H1 (cell line): ENCODE results near the gene SIM2. TPM values are rescaled to one million over a fixed set of nuclear protein-coding genes. Genes with fewer than 3 reads are reported as not detected.
A peak's percentile ranks its signal among the peaks of the same experiment; 100 is the strongest.

Source experiments
- CTCF ChIA-PET: fragments of 300-600 bp; sonication (Branson Sonifier 250); formaldehyde crosslinking; loops from one replicate; lab custom pipeline; 2021; ENCODE audit not compliant: partially characterized antibody; lab: Charles Lee
- POLR2A ChIA-PET: fragments of 300-600 bp; sonication (Branson Sonifier 250); formaldehyde crosslinking; loops from one replicate; lab custom pipeline; 2021; ENCODE audit warnings: inconsistent platforms; ENCODE audit not compliant: partially characterized antibody; lab: Charles Lee
- DNase-seq, 2 experiments: peaks; one replicate each; pipeline versions ENCODE4 v3.0.0 to v3.0.0-alpha.2; 2010 to 2022; ENCODE audit warnings: low spot score in 2 of 2, low read depth in 1 of 2, mixed read lengths in 1 of 2
- FAIRE-seq: peaks from 2 replicates; lab custom pipeline; 2011; peaks lifted over from hg19 to GRCh38; lab: Jason Lieb, UNC
- H2AFZ ChIP-seq: 2 replicates; pipeline ENCODE4 v1.8.1; 2012; ENCODE audit warnings: low read length, inconsistent platforms
- H2AK5ac ChIP-seq: 2 replicates; pipeline ENCODE4 v1.6.1; 2013; ENCODE audit warnings: low read depth, low read length
- H2BK120ac ChIP-seq: replicated peaks from 2 replicates; pipeline ENCODE3; 2013; ENCODE audit warnings: low read depth, low read length, inconsistent platforms
- H2BK12ac ChIP-seq: 2 replicates; pipeline ENCODE4 v1.6.1; 2013; ENCODE audit warnings: low read depth, low read length
- H2BK15ac ChIP-seq: 2 replicates; pipeline ENCODE4 v1.6.1; 2013; ENCODE audit warnings: low read length
- H2BK20ac ChIP-seq: 2 replicates; pipeline ENCODE4 v1.6.1; 2013; ENCODE audit warnings: low read length
- H2BK5ac ChIP-seq: 2 replicates; pipeline ENCODE4 v1.6.1; 2013; ENCODE audit warnings: low read depth, low read length
- H3K14ac ChIP-seq: 2 replicates; pipeline ENCODE4 v1.6.1; 2013; ENCODE audit warnings: inconsistent platforms; ENCODE audit not compliant: insufficient read length
- H3K18ac ChIP-seq: 2 replicates; pipeline ENCODE4 v1.6.1; 2013; ENCODE audit warnings: low read length; ENCODE audit errors: extremely low read depth
- H3K23ac ChIP-seq: 2 replicates; pipeline ENCODE4 v1.6.1; 2013; ENCODE audit warnings: inconsistent platforms; ENCODE audit not compliant: insufficient read length
- H3K23me2 ChIP-seq: 2 replicates; pipeline ENCODE4 v1.6.1; 2013; ENCODE audit warnings: low read depth, low read length
- H3K27ac ChIP-seq: 2 replicates; pipeline ENCODE4 v1.6.1; 2011; ENCODE audit warnings: low read depth, low read length, inconsistent platforms
- H3K27me3 ChIP-seq, 4 experiments: replicated peaks in 1 of 4; 1 replicate in 1 of 4; 2 replicates in 3 of 4; pipeline versions ENCODE4 v1.6.1 to v1.8.1; 2011 to 2013; ENCODE audit warnings: low read length in 3 of 4, mild to moderate bottlenecking in 3 of 4, inconsistent platforms in 2 of 4, mixed read lengths in 2 of 4, moderate library complexity in 1 of 4; ENCODE audit not compliant: control insufficient read depth in 3 of 4, insufficient read depth in 3 of 4; ENCODE audit errors: extremely low read depth in 1 of 4
- H3K36me3 ChIP-seq, 4 experiments: 2 replicates each; pipeline versions ENCODE4 v1.6.1 to v1.8.1; 2011 to 2013; ENCODE audit warnings: mild to moderate bottlenecking in 4 of 4, low read length in 3 of 4, moderate library complexity in 2 of 4, control low read depth in 1 of 4, inconsistent platforms in 1 of 4; ENCODE audit not compliant: insufficient read depth in 4 of 4, control insufficient read depth in 2 of 4
- H3K4ac ChIP-seq: replicated peaks from 2 replicates; pipeline ENCODE3; 2013; ENCODE audit warnings: low read length, low read depth, mixed read lengths, inconsistent platforms; ENCODE audit not compliant: insufficient read length
- H3K4me1 ChIP-seq, 4 experiments: replicated peaks in 1 of 4; 1 replicate in 1 of 4; 2 replicates in 3 of 4; pipeline versions ENCODE4 v1.6.1 to v1.8.1; 2011 to 2013; ENCODE audit warnings: low read length in 3 of 4, inconsistent platforms in 2 of 4, mixed read lengths in 1 of 4; ENCODE audit not compliant: insufficient read depth in 4 of 4, control insufficient read depth in 3 of 4
- H3K4me2 ChIP-seq, 2 experiments: 2 replicates each; pipeline versions ENCODE4 v1.6.1 to v1.8.1; 2011 to 2013; ENCODE audit warnings: low read depth in 2 of 2, low read length in 2 of 2, control low read depth in 1 of 2, inconsistent platforms in 1 of 2, mild to moderate bottlenecking in 1 of 2; ENCODE audit not compliant: insufficient read depth in 1 of 2
- H3K4me3 ChIP-seq, 4 experiments: fragments of 200-600, 300-600 bp in 1 of 4; sonication (generic), shearing (Covaris generic), sonication (Bioruptor Twin) in 1 of 4; 2 replicates each; pipeline versions ENCODE4 v1.5.1 to v1.8.1; 2011 to 2016; ENCODE audit warnings: low read length in 4 of 4, low read depth in 3 of 4, control low read depth in 2 of 4, inconsistent platforms in 2 of 4, mild to moderate bottlenecking in 2 of 4, mixed read lengths in 1 of 4, moderate library complexity in 1 of 4; ENCODE audit not compliant: insufficient read depth in 2 of 4; ENCODE audit errors: extremely low read depth in 1 of 4
- H3K56ac ChIP-seq: replicated peaks from 2 replicates; pipeline ENCODE3; 2013; ENCODE audit warnings: low read depth, mild to moderate bottlenecking, mixed read lengths, low read length, inconsistent platforms; ENCODE audit not compliant: insufficient read length
- H3K79me1 ChIP-seq: 2 replicates; pipeline ENCODE4 v1.6.1; 2013; ENCODE audit warnings: low read depth, low read length, control low read depth
- H3K79me2 ChIP-seq, 2 experiments: 2 replicates each; pipeline versions ENCODE4 v1.6.1 to v1.8.1; 2012 to 2013; ENCODE audit warnings: low read length in 2 of 2, mild to moderate bottlenecking in 2 of 2, inconsistent platforms in 1 of 2; ENCODE audit not compliant: insufficient read depth in 2 of 2, control insufficient read depth in 1 of 2
- H3K9ac ChIP-seq, 4 experiments: replicated peaks in 1 of 4; 1 replicate in 1 of 4; 2 replicates in 3 of 4; pipeline versions ENCODE4 v1.6.1 to v1.8.1; 2011 to 2013; ENCODE audit warnings: low read depth in 3 of 4, low read length in 3 of 4, control low read depth in 2 of 4, mild to moderate bottlenecking in 2 of 4, moderate library complexity in 2 of 4, inconsistent platforms in 1 of 4; ENCODE audit errors: extremely low read depth in 1 of 4
- H3K9me3 ChIP-seq, 2 experiments: 2 replicates each; pipeline versions ENCODE4 v1.6.1 to v1.8.1; 2012 to 2013; ENCODE audit warnings: mild to moderate bottlenecking in 2 of 2, moderate library complexity in 2 of 2, control low read depth in 1 of 2, inconsistent platforms in 1 of 2, low read depth in 1 of 2, low read length in 1 of 2, mixed read lengths in 1 of 2; ENCODE audit not compliant: insufficient read depth in 2 of 2
- H4K20me1 ChIP-seq, 2 experiments: replicated peaks in 1 of 2; 2 replicates each; pipeline versions ENCODE3 to v1.8.1; 2011 to 2013; ENCODE audit warnings: inconsistent platforms in 2 of 2, low read length in 2 of 2, mild to moderate bottlenecking in 1 of 2; ENCODE audit not compliant: insufficient read depth in 2 of 2, control insufficient read depth in 1 of 2
- H4K5ac ChIP-seq: 2 replicates; pipeline ENCODE4 v1.6.1; 2013; ENCODE audit warnings: low read length, low read depth, mixed read lengths, inconsistent platforms; ENCODE audit not compliant: insufficient read length
- H4K8ac ChIP-seq: 2 replicates; pipeline ENCODE4 v1.8.0; 2013; ENCODE audit warnings: mild to moderate bottlenecking, moderate library complexity, low read length, inconsistent platforms; ENCODE audit not compliant: insufficient read depth; ENCODE audit errors: extremely low read depth
- H4K91ac ChIP-seq: replicated peaks from 2 replicates; pipeline ENCODE3; 2013; ENCODE audit warnings: low read length, mixed read lengths, inconsistent platforms; ENCODE audit not compliant: insufficient read length
- CEBPB ChIP-seq: IDR thresholded peaks from 2 replicates; pipeline ENCODE4 v1.6.1; 2012; ENCODE audit warnings: low read depth, low read length
- WGBS, 2 experiments: shearing (Covaris generic) in 1 of 2; methylation state at CpG; one replicate each; pipeline versions ENCODE4 v1.1.6 to v1.1.7; 2013 to 2015; ENCODE audit warnings: low lambda C conversion rate in 2 of 2, mixed read lengths in 2 of 2, inconsistent platforms in 1 of 2, low coverage in 1 of 2, missing lambda C conversion rate in 1 of 2; ENCODE audit not compliant: insufficient replicate concordance in 2 of 2, insufficient coverage in 1 of 2, insufficient read length in 1 of 2; ENCODE audit errors: extremely low coverage in 1 of 2, missing lambda C conversion rate in 1 of 2; 5-methylcytosine and 5-hydroxymethylcytosine counted together
- polyA plus RNA-seq, 7 experiments: library from polyadenylated mRNA; depleted of rRNA in 3 of 7; stranded (reverse) in 5 of 7; unstranded in 2 of 7; fragments of >200 nt in 5 of 7; fragments of 200-250 nt in 2 of 7; gene quantifications; 1 replicate in 5 of 7; 2 replicates in 1 of 7; 4 replicates in 1 of 7; pipeline versions ENCODE4 v1.2.1 to v1.2.3, GENCODE V29; 2011 to 2013; ENCODE audit warnings: missing spikeins in 2 of 7, mixed read lengths in 2 of 7
- total RNA-seq: library from RNA; stranded (reverse); fragmentation: NEBNext Ultra II Directional; extraction: Animal tissue kit (Norgen Biotek cat#: 25700); gene quantifications from 2 replicates; pipeline ENCODE4 v1.2.1, GENCODE V29; 2021
- TF ChIP-seq, protein P1 (sequence below), 3 experiments: IDR thresholded peaks; 1 replicate in 2 of 3; 2 replicates in 1 of 3; pipeline versions ENCODE4 v1.5.1 to v1.6.1; 2011; ENCODE audit warnings: low read length in 3 of 3, mild to moderate bottlenecking in 3 of 3, inconsistent platforms in 2 of 3, low read depth in 1 of 3, moderate library complexity in 1 of 3; ENCODE audit not compliant: insufficient read depth in 1 of 3; ENCODE audit errors: control extremely low read depth in 1 of 3

SIM2 gene
- total and polyA plus RNA-seq, 2 of the 8 experiments (the other 6 are each of a cell fraction or from before 2014, with no cell fraction given) = 0.05 to 0.26 TPM

DNA sequence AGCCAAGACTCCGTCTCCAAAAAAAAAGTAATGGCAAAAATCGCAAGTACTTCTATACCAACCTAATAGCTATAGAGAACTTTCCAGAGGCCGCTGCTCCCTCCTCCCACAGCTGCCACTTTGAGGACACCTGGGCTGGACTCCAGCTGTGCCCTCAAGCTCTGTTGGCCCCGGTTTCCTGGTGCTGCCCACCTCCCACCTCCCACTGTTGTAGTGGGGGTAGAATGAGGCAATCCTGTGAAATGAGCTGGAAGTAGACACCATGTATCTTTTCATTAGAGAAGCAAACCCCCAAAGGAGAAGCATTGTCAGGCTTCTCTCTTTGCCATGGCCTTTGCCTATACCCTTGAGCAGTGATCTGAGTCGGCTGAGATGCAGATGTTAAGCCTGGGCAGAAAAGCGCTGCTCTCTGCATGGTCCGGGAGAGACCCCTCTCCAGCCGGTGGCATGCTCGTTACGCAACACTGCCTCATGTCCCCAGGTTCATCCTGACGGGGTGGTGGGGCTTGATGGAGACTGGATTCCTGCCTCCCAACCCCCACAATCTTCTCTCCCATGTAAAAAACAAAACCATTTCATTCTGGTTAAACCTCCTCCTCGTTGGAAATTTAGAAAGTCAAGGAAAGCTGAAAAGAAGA is 39.7 kb downstream of the SIM2 start:
- POLR2A ChIA-PET = interaction anchor here (1.1 to 1.2 kb wide), 2 partner anchors 8 to 11 kb away, joined by 3 to 5 read pairs; no protein-coding TSS in a partner anchor
- no peak overlapping the region for H3K27ac ChIP-seq
- no peak overlapping the region for H2BK15ac ChIP-seq

More for the DNA sequence above, 39.7 kb downstream of the SIM2 start:
- Histone ChIP-seq H3K23me2 (no peaks in the 10 kb centered on the region), H2AFZ (0 out of 2 replicates have a peak overlapping the region, but pooled peaks have one; percentile 12), H2BK5ac (0 out of 2 replicates have a peak overlapping the region, but pooled peaks have one; percentile 44), H3K56ac (no peak overlapping the region), H4K5ac (no peak overlapping the region), H3K27me3 (no peaks in the 10 kb centered on the region; a peak in 1 of 7 replicates), H4K20me1 (no peaks in the 10 kb centered on the region), H3K18ac (no peak overlapping the region; the same call in 1 of the 2 replicates), H3K4me3 (no peak overlapping the region), H3K9ac (no peak overlapping the region), H3K4me2 (no peak overlapping the region), H2AK5ac (0 out of 2 replicates have a peak overlapping the region, but pooled peaks have one; percentile 39), H2BK20ac (no peak overlapping the region), H3K9me3 (no peaks in the 10 kb centered on the region), H3K14ac (no peak overlapping the region), H3K23ac (no peak overlapping the region), H3K79me2 (no peaks in the 10 kb centered on the region), H2BK120ac (no peak overlapping the region), H3K36me3 (no peaks in the 10 kb centered on the region), H3K79me1 (no peaks in the 10 kb centered on the region), H3K4ac (no peak overlapping the region), H4K8ac (no peak overlapping the region), H3K4me1 (peaks cover 0 to 3% (median under 1%) of the 10 kb centered on the region in 4 experiments; a peak in 2 of 7 replicates), H4K91ac (no peak overlapping the region), H2BK12ac (0 out of 2 replicates have a peak overlapping the region, but pooled peaks have one; percentile 39)
- CTCF ChIA-PET = interaction anchor here (0.8 to 2.5 kb wide), 6 partner anchors 10 to 114 kb away, joined by 3 to 8 read pairs (median 3); no protein-coding TSS in a partner anchor
- FAIRE-seq = no peak
- TF ChIP-seq, protein P1, sequence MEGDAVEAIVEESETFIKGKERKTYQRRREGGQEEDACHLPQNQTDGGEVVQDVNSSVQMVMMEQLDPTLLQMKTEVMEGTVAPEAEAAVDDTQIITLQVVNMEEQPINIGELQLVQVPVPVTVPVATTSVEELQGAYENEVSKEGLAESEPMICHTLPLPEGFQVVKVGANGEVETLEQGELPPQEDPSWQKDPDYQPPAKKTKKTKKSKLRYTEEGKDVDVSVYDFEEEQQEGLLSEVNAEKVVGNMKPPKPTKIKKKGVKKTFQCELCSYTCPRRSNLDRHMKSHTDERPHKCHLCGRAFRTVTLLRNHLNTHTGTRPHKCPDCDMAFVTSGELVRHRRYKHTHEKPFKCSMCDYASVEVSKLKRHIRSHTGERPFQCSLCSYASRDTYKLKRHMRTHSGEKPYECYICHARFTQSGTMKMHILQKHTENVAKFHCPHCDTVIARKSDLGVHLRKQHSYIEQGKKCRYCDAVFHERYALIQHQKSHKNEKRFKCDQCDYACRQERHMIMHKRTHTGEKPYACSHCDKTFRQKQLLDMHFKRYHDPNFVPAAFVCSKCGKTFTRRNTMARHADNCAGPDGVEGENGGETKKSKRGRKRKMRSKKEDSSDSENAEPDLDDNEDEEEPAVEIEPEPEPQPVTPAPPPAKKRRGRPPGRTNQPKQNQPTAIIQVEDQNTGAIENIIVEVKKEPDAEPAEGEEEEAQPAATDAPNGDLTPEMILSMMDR (IDR thresholded peaks at IDR 0.05; ENCODE audit: control extremely low read depth in 1 of 3, insufficient read depth in 1 of 3, low read depth in 1 of 3, low read length in 3 of 3) = no peak
- TF ChIP-seq CEBPB = peak; percentile 83
- no peak for DNase-seq
- 90% methylated on average over 12 of the region's 12 CpGs; no CpG with 5 or more reads in 1 of the 2 experiments for WGBS, 2 experiments
